Myometrial cell (primary cell): ENCODE measurements around the gene KLHL41. TPM values are rescaled to one million over a fixed set of nuclear protein-coding genes. Genes with fewer than 3 reads are reported as not detected.

ENCODE experiments used
- total RNA-seq: library from RNA; depleted of rRNA; stranded (reverse); fragments of >200 nt; gene quantifications from 2 replicates; pipeline ENCODE4 v1.2.3, GENCODE V29; 2015

KLHL41 gene
- 0.29 and 0.35 TPM in 2 replicates for total RNA-seq

GRCh38 chr2:169509298-169509885 lies at the start of gene KLHL41:
TSS of gene KLHL41 (plus strand) at chr2:169509702. CDS start at chr2:169509779, 77 bp downstream.

GRCh38 chr2:169479257-169480078 lies 30.0 kb upstream of the KLHL41 start, which contains the start of gene BBS5:
TSS of gene BBS5 (plus strand) at chr2:169479494. CDS start at chr2:169479554, 60 bp downstream.

GRCh38 chr2:169573160-169573973 lies 63.9 kb downstream of the KLHL41 start, which contains the start of gene FASTKD1:
TSS of gene FASTKD1 (minus strand) at chr2:169573865. CDS start at chr2:169572029, 1,836 bp downstream.

Other genes with a start within 250 kb of the KLHL41 start
- not detected in 2 replicates for gene LRP2, start 147.2 kb upstream of the KLHL41 start, total RNA-seq
- gene BBS5, start 30.2 kb upstream of the KLHL41 start, total RNA-seq: 4.9 and 6.2 TPM in 2 replicates
- gene FASTKD1, start 64.2 kb downstream of the KLHL41 start, total RNA-seq: 7.8 and 8.1 TPM in 2 replicates
- 12.4 and 20.6 TPM in 2 replicates for gene PPIG, start 74.6 kb downstream of the KLHL41 start, total RNA-seq
- gene CFAP210, start 184.7 kb downstream of the KLHL41 start, total RNA-seq: not detected in 2 replicates
- gene PHOSPHO2, start 184.8 kb downstream of the KLHL41 start, total RNA-seq: 0.58 and 2.5 TPM in 2 replicates
- gene KLHL23, start 224.1 kb downstream of the KLHL41 start, total RNA-seq: 1.2 and 5.5 TPM in 2 replicates